Colonic mucosa (tissue), 4 donors: ENCODE results near the gene TIMM44. TPM values are rescaled to one million over a fixed set of nuclear protein-coding genes. Genes with fewer than 3 reads are reported as not detected.

Source experiments
- DNase-seq: peaks from one replicate; pipeline ENCODE4 v3.0.0-alpha.2; 2020
- H3K27ac ChIP-seq: fragments of 200-600 bp; one replicate; pipeline ENCODE4 v1.8.0; 2021
- H3K27me3 ChIP-seq: fragments of 200-600 bp; one replicate; pipeline ENCODE4 v1.8.0; 2021
- H3K36me3 ChIP-seq: fragments of 200-600 bp; one replicate; pipeline ENCODE4 v1.8.0; 2021
- H3K4me1 ChIP-seq: fragments of 200-600 bp; one replicate; pipeline ENCODE4 v1.8.0; 2021; ENCODE audit warnings: mild to moderate bottlenecking
- H3K4me3 ChIP-seq: fragments of 200-600 bp; one replicate; pipeline ENCODE4 v1.8.0; 2021
- H3K9ac ChIP-seq, 2 donors: one replicate each; pipeline ENCODE4 v1.7.0; 2013; ENCODE audit warnings: control low read depth in 2 of 2, low read depth in 2 of 2, low read length in 2 of 2
- H3K9me3 ChIP-seq: fragments of 200-600 bp; one replicate; pipeline ENCODE4 v1.8.0; 2021
- CTCF ChIP-seq: fragments of 200-600 bp; IDR thresholded peaks from one replicate; pipeline ENCODE4 v1.8.0; 2022; ENCODE audit warnings: antibody characterized with exemption, mild to moderate bottlenecking
- intact Hi-C: fragments of 100-400 bp; cut with DNase I; formaldehyde crosslinking; loops from one replicate; pipeline ENCODE4 v1.14.1; 2022
- total RNA-seq, 2 donors: library from RNA; stranded (reverse); fragmentation: NEBNext Ultra II Directional in 1 of 2; extraction: Animal tissue kit (Norgen Biotek cat#: 25700) in 1 of 2; gene quantifications; one replicate each; pipeline ENCODE4 v1.2.1, GENCODE V29; 2021
- donor health status: healthy.
- donor health status: DM: no; HTN: no; CAD: no.
- donor health status: DM: no; HTN: no; CAD: no.

Gene TIMM44
- total RNA-seq, 2 donors from 2014 or later, result 50.8 to 118 TPM

DNA sequence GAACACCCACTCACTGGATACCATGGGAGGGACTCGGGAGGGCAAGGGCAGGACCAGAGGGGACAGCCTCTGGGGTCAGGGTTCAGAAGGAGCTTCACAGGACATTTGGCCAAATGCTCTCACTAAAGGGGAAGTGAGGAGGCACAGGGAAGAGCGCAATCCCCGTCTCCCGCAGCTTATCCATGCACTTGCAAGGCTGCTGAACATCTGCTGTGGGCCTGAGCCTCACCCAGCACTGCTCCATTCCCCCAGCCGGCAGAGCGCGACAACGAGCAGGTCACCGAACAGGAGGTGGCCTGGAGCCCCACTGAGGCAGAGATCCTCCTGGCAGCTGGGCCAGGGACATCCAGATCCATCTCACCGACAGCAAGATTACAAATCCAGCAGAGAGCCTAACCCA is 38.6 kb upstream of the TIMM44 start:
- H3K36me3 ChIP-seq, result peaks cover 5% of the 10 kb centered on the region
- no peak for DNase-seq
- H3K27me3 ChIP-seq, result no peaks in the 10 kb centered on the region
- no peak overlapping the region for H3K9ac ChIP-seq
- no peaks in the 10 kb centered on the region for H3K4me1 ChIP-seq
- H3K27ac ChIP-seq, result no peak overlapping the region
- intact Hi-C loops, result no loop called here
- no peak overlapping the region for H3K4me3 ChIP-seq
- H3K9me3 ChIP-seq, result no peaks in the 10 kb centered on the region
- TF ChIP-seq CTCF, result no peak

DNA sequence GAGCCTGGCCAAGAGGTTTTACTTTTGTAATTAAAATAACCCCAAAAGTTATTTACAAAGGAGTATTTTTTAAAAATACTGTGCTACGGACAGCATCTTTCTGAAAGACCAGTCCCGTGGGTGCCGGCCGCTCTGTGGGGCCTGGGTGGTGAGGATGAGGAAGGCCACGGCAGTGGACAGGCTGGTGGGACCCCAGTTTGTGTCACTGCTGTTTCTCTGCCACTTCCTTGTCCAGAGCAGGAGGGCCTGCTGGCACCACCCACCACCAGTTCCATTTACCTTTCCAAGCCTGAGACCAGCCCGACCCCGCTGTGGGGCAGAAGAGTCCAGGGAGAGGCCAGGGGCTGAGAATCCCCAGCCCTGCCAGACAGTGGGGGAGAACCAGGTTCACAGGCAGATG is 38.2 kb upstream of the TIMM44 start:
- no peak overlapping the region for H3K27ac ChIP-seq
- H3K27me3 ChIP-seq, result no peaks in the 10 kb centered on the region
- no peak overlapping the region for H3K9ac ChIP-seq
- H3K4me3 ChIP-seq, result no peak overlapping the region
- no peaks in the 10 kb centered on the region for H3K4me1 ChIP-seq
- DNase-seq, result no peak
- no peaks in the 10 kb centered on the region for H3K9me3 ChIP-seq
- intact Hi-C loops, result no loop called here
- H3K36me3 ChIP-seq, result peaks cover 5% of the 10 kb centered on the region
- no peak for TF ChIP-seq CTCF

DNA sequence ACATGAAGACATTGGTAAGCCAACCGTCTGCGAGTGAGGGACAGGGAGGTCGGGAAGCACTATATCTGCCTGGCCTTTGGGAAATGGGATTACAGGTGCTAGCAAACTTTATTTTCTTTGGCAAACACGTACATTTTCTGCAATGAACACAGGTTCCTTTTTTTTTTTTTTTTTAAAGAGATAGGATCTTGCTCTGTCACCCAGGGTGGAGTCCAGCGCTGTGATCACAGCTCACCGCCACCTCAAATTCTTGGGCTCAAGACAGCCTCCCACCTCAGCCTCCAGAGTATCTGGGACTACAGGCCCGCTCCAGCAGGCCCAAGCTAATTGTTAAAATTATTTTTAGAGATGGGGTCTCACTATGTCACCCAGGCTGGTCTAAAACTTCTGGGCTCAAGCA is 37.7 kb upstream of the TIMM44 start:
- H3K9me3 ChIP-seq, result no peaks in the 10 kb centered on the region

DNA sequence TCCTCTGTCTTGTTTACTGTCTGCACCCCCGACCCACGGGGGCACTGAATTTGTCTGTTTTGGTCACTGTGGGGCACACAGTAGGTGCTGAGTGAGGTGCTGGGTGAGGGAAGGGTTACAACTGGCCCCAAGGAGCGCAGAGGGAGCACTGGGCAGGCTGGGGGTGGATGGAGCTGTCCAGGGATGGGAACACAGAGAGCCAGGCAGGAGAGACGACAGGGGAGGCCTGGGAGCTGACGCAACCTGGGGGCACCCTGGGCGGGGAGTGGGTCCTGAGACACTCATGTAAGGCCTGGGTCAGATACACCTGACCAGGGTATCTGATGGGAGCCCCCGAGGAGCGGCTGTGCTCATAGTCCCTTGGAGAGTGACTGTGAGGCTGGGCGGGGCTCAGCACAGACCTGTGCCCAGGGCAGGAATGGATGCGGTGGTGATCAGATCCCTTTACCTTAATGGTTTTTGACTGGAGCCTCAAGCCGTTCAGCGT is 37.2 kb upstream of the TIMM44 start:
- Histone ChIP-seq H3K27ac (no peak overlapping the region), H3K36me3 (peaks cover 5% of the 10 kb centered on the region), H3K4me3 (no peak overlapping the region), H3K9me3 (no peaks in the 10 kb centered on the region), H3K4me1 (no peaks in the 10 kb centered on the region), H3K9ac (no peak overlapping the region), H3K27me3 (no peaks in the 10 kb centered on the region)
- DNase-seq, result no peak
- TF ChIP-seq CTCF, result no peak
- intact Hi-C loops, result no loop called here

More for the DNA sequence above, 37.7 kb upstream of the TIMM44 start:
- DNase-seq, result no peak
- Histone ChIP-seq H3K27ac (no peak overlapping the region), H3K36me3 (peaks cover 5% of the 10 kb centered on the region), H3K9ac (no peak overlapping the region), H3K4me1 (no peaks in the 10 kb centered on the region), H3K4me3 (no peak overlapping the region), H3K27me3 (no peaks in the 10 kb centered on the region)
- TF ChIP-seq CTCF, result no peak
- intact Hi-C loops, result no loop called here

- Histone ChIP-seq H3K4me3 (no peak overlapping the region), H3K9me3 (no peaks in the 10 kb centered on the region), H3K4me1 (no peaks in the 10 kb centered on the region), H3K27ac (no peak overlapping the region), H3K9ac (no peak overlapping the region), H3K27me3 (no peaks in the 10 kb centered on the region), H3K36me3 (peaks cover 5% of the 10 kb centered on the region)
- no peak for DNase-seq
- intact Hi-C loops, result no loop called here
- TF ChIP-seq CTCF, result no peak
These were observed 36.7 kb upstream of the TIMM44 start for GRCh38 chr19:7980168-7980567.

DNA sequence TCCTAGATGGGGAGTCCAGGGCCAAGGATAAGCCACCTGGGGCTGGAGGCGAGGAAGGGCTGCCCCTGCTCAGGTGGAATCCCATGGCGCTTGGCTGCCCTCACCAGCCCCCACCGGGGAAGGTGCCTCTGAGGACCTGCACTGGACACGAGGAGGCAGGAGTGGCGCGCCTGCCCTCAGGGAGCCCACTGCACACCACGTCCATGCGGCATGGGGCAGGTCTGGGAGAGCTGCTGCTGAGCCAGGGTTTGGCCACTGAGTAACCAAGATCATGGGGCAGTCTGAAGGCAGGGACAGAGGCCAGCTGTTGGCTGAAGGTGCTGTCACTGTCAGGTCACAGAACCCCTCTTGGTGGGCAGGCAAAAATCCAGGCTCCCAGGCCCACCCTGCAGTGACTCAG is 36.1 kb upstream of the TIMM44 start:
- H3K36me3 ChIP-seq, result peaks cover 7% of the 10 kb centered on the region

More for the DNA sequence above, 36.1 kb upstream of the TIMM44 start:
- Histone ChIP-seq H3K4me1 (no peaks in the 10 kb centered on the region), H3K27ac (no peak overlapping the region), H3K4me3 (no peak overlapping the region), H3K9ac (no peak overlapping the region), H3K27me3 (no peaks in the 10 kb centered on the region), H3K9me3 (no peaks in the 10 kb centered on the region)
- intact Hi-C loops, result no loop called here
- TF ChIP-seq CTCF, result no peak
- DNase-seq, result no peak
